A549 (cell line): ENCODE results near the gene GRHL1. TPM values are rescaled to one million over a fixed set of nuclear protein-coding genes. Genes with fewer than 3 reads are reported as not detected.

Experiments used
- ATAC-seq, 2 experiments: fragments of 200-7000 bp in 1 of 2; fragments of >200 bp in 1 of 2; cut with Nextera tagmentation in 1 of 2; cut with Tn5 transposase in 1 of 2; 3 replicates each; pipeline versions ENCODE4 v1.8.0 to v1.9.1; 2018 to 2020; ENCODE audit warnings: mild to moderate bottlenecking in 1 of 2, moderate library complexity in 1 of 2
- CTCF ChIA-PET: fragments of 300-600 bp; sonication (Branson Sonifier 250); formaldehyde crosslinking; extraction: SDS; loops from one replicate; lab custom pipeline; 2021; ENCODE audit warnings: antibody characterized with exemption, inconsistent platforms; lab: Yijun Ruan, JAX
- POLR2A ChIA-PET: fragments of 350-600 bp; formaldehyde crosslinking; extraction: SDS; loops from one replicate; lab custom pipeline; 2021; ENCODE audit warnings: antibody characterized with exemption, inconsistent platforms; lab: Yijun Ruan, JAX
- DNase-seq, 2 experiments: peaks; one replicate each; pipeline versions ENCODE4 v3.0.0 to v3.0.0-alpha.2; 2011 to 2016; ENCODE audit warnings: low read depth in 1 of 2, low spot score in 1 of 2
- FAIRE-seq: peaks from 2 replicates; lab custom pipeline; 2011; peaks lifted over from hg19 to GRCh38; lab: Jason Lieb, UNC
- H3K27ac ChIP-seq, 2 experiments: fragments of >200 bp; sonication (Bioruptor Twin); formaldehyde crosslinking; 3 replicates each; pipeline ENCODE4 v1.5.1; 2016 to 2017
- H3K4me1 ChIP-seq: fragments of >200 bp; sonication (Bioruptor Twin); formaldehyde crosslinking; 3 replicates; pipeline ENCODE4 v1.6.1; 2016
- H3K4me2 ChIP-seq: fragments of >200 bp; sonication (Bioruptor Twin); formaldehyde crosslinking; 3 replicates; pipeline ENCODE4 v1.6.1; 2016
- H3K4me3 ChIP-seq: fragments of >200 bp; sonication (Bioruptor Twin); formaldehyde crosslinking; 3 replicates; pipeline ENCODE4 v1.5.1; 2016
- H3K9me3 ChIP-seq: fragments of >200 bp; sonication (Bioruptor Twin); formaldehyde crosslinking; 3 replicates; pipeline ENCODE4 v1.6.1; 2016
- CEBPB ChIP-seq, 2 experiments: fragments of >200 bp in 1 of 2; sonication (Bioruptor Twin) in 1 of 2; formaldehyde crosslinking in 1 of 2; IDR thresholded peaks; 2 replicates each; pipeline ENCODE4 v1.6.1; 2012 to 2016
- CTCF ChIP-seq: fragments of >200 bp; sonication (Bioruptor Twin); formaldehyde crosslinking; IDR thresholded peaks from 3 replicates; pipeline ENCODE4 v1.5.1; 2016
- ELK1 ChIP-seq: fragments of 150-350 bp; IDR thresholded peaks from 2 replicates; pipeline ENCODE4 v1.6.1; 2014; ENCODE audit warnings: low read depth, mild to moderate bottlenecking, low read length
- ESRRA ChIP-seq: fragments of 150-350 bp; IDR thresholded peaks from 2 replicates; pipeline ENCODE4 v1.6.1; 2014; ENCODE audit warnings: mild to moderate bottlenecking, low read length, borderline replicate concordance
- FOSL2 ChIP-seq, 2 experiments: fragments of 450-650 bp in 1 of 2; fragments of >200 bp in 1 of 2; sonication (Bioruptor Twin) in 1 of 2; formaldehyde crosslinking; IDR thresholded peaks; 2 replicates each; pipeline versions ENCODE4 v1.5.0 to v1.6.1; 2016 to 2020; ENCODE audit warnings: mild to moderate bottlenecking in 1 of 2, moderate library complexity in 1 of 2
- FOXS1 ChIP-seq: fragments of 250-450 bp; sonication (Bioruptor Pico); IDR thresholded peaks from 2 replicates; pipeline ENCODE4 v1.5.0; 2020; ENCODE audit warnings: mild to moderate bottlenecking, moderate library complexity
- GATA3 ChIP-seq: IDR thresholded peaks from 2 replicates; pipeline ENCODE4 v1.6.1; 2012; ENCODE audit warnings: borderline replicate concordance
- HES2 ChIP-seq: fragments of >200 bp; sonication (Bioruptor Twin); formaldehyde crosslinking; IDR thresholded peaks from 2 replicates; pipeline ENCODE4 v1.6.1; 2016
- HOXB13 ChIP-seq: fragments of 250-450 bp; sonication (Bioruptor Pico); IDR thresholded peaks from 2 replicates; pipeline ENCODE4 v1.5.0; 2020; ENCODE audit warnings: low read depth, mild to moderate bottlenecking, moderate library complexity
- HOXB5 ChIP-seq: fragments of 250-450 bp; sonication (Bioruptor Pico); IDR thresholded peaks from 2 replicates; pipeline ENCODE4 v1.5.0; 2020; ENCODE audit warnings: mild to moderate bottlenecking, moderate library complexity
- JUN ChIP-seq, 2 experiments: fragments of >200 bp; sonication (Bioruptor Twin); formaldehyde crosslinking; IDR thresholded peaks; 2 replicates in 1 of 2; 3 replicates in 1 of 2; pipeline ENCODE4 v1.6.1; 2016 to 2017
- JUNB ChIP-seq: fragments of >200 bp; sonication (Bioruptor Twin); formaldehyde crosslinking; IDR thresholded peaks from 2 replicates; pipeline ENCODE4 v1.6.1; 2016
- KDM1A ChIP-seq: fragments of 200-600 bp; sonication (generic); IDR thresholded peaks from 2 replicates; pipeline ENCODE4 v1.6.1; 2016; ENCODE audit warnings: low read depth, mild to moderate bottlenecking
- MAX ChIP-seq: IDR thresholded peaks from 2 replicates; pipeline ENCODE4 v1.6.1; 2012
- NFE2L2 ChIP-seq: fragments of 150-350 bp; conservative IDR thresholded peaks from 2 replicates; pipeline ENCODE4 v1.6.1; 2014; ENCODE audit warnings: low read length
- REST ChIP-seq: fragments of 200-600 bp; sonication (generic); IDR thresholded peaks from 2 replicates; pipeline ENCODE4 v1.6.1; 2016; ENCODE audit warnings: antibody characterized with exemption, mild to moderate bottlenecking, moderate library complexity
- RFX5 ChIP-seq: fragments of 450-650 bp; IDR thresholded peaks from 2 replicates; pipeline ENCODE4 v1.7.1; 2014; ENCODE audit warnings: antibody characterized with exemption, mild to moderate bottlenecking, moderate library complexity
- SMC3 ChIP-seq: fragments of >200 bp; sonication (Bioruptor Twin); formaldehyde crosslinking; IDR thresholded peaks from 3 replicates; pipeline ENCODE4 v1.6.1; 2018; ENCODE audit warnings: inconsistent platforms
- TP53 ChIP-seq: fragments of 250-450 bp; sonication (Bioruptor Pico); IDR thresholded peaks from 2 replicates; pipeline ENCODE4 v1.5.0; 2021; ENCODE audit warnings: mild to moderate bottlenecking, moderate library complexity
- USF2 ChIP-seq: fragments of 450-650 bp; IDR thresholded peaks from 2 replicates; pipeline ENCODE4 v1.6.1; 2014; ENCODE audit warnings: antibody characterized with exemption
- ZSCAN20 ChIP-seq: fragments of 250-450 bp; sonication (Bioruptor Pico); IDR thresholded peaks from 2 replicates; pipeline ENCODE4 v1.8.0; 2022; ENCODE audit warnings: mild to moderate bottlenecking, moderate library complexity
- WGBS: methylation state at CpG from one replicate; pipeline ENCODE4 v1.1.6; 2017; ENCODE audit errors: missing lambda C conversion rate; 5-methylcytosine and 5-hydroxymethylcytosine counted together
- polyA plus RNA-seq, 4 experiments: library from polyadenylated mRNA; depleted of rRNA in 3 of 4; stranded (reverse); fragments of >200 nt; fragmentation: RNase III in 1 of 4; extraction: RNeasy Plus Mini Kit Qiagen cat#74134 plus additional on column Dnase treatment in 1 of 4; gene quantifications; 2 replicates in 3 of 4; 3 replicates in 1 of 4; pipeline ENCODE4 v1.2.3, GENCODE V29; 2011 to 2017

Gene GRHL1
- polyA plus RNA-seq, 2 of the 4 experiments (the other 2 are of a cell fraction): 0.68 to 1.2 TPM

- ATAC-seq: no peak
- Histone ChIP-seq H3K27ac (no peak overlapping the region), H3K4me3 (no peak overlapping the region), H3K4me1 (no peaks in the 10 kb centered on the region), H3K9me3 (no peaks in the 10 kb centered on the region), H3K4me2 (no peak overlapping the region)
- WGBS: 83% methylated on average over 20 of the region's 20 CpGs
- TF ChIP-seq TP53 (no peak), SMC3 (no peak), REST (no peak), HES2 (no peak), JUNB (no peak), FOSL2 (IDR thresholded peaks at IDR 0.05) (no peak), FOSL2 (CRISPR knock-in tag; IDR thresholded peaks at IDR 0.05) (no peak), USF2 (no peak), ZSCAN20 (CRISPR knock-in tag) (no peak), MAX (no peak), ESRRA (no peak), CTCF (no peak), CEBPB (IDR thresholded peaks at IDR 0.05) (no peak), GATA3 (no peak), KDM1A (no peak)
- FAIRE-seq: no peak
- no peak for DNase-seq
- CTCF ChIA-PET: interaction anchor here (0.7 to 8.7 kb wide), 3 partner anchors 15 to 45 kb away, joined by 3 to 65 read pairs (median 7); no protein-coding TSS in a partner anchor
- POLR2A ChIA-PET: no interaction called here
These were observed 52.0 kb downstream of the GRHL1 start for GRCh38 chr2:10003206-10004125.

GRCh38 chr2:10004401-10004800, 52.9 kb downstream of the GRHL1 start:
- no peak overlapping the region for H3K4me3 ChIP-seq
- ChIA-PET CTCF (interaction anchor here (1.9 to 8.7 kb wide), 2 partner anchors 19 to 44 kb away, joined by 7 to 65 read pairs; no protein-coding TSS in a partner anchor), POLR2A (no interaction called here)
- no peak overlapping the region for H3K4me2 ChIP-seq
- no peaks in the 10 kb centered on the region for H3K9me3 ChIP-seq
- DNase-seq: no peak
- no peak for FAIRE-seq
- H3K27ac ChIP-seq: no peak overlapping the region
- WGBS: 84% methylated on average over 5 of the region's 5 CpGs
- no peak for TF ChIP-seq FOXS1 (CRISPR knock-in tag)
- no peak for TF ChIP-seq ELK1
- no peak for TF ChIP-seq HOXB13 (CRISPR knock-in tag)
- no peak for TF ChIP-seq NFE2L2
- no peak for TF ChIP-seq SMC3
- no peak for TF ChIP-seq ZSCAN20 (CRISPR knock-in tag)
- no peak for TF ChIP-seq HOXB5
- no peak for TF ChIP-seq RFX5
- TF ChIP-seq JUN (IDR thresholded peaks at IDR 0.05): no peak
- ATAC-seq: no peak
- no peaks in the 10 kb centered on the region for H3K4me1 ChIP-seq
